Transverse colon (tissue), 4 donors: ENCODE results near the gene PLCL2.

ENCODE experiments used
- CTCF ChIP-seq, 5 experiments: fragments of 200-600 bp in 3 of 5; fragments of 450-650 bp in 2 of 5; sonication (generic) in 3 of 5; IDR thresholded peaks; 1 replicate in 2 of 5; 2 replicates in 3 of 5; pipeline ENCODE4 v1.5.1; 2016 to 2017; ENCODE audit warnings: antibody characterized with exemption in 5 of 5, inconsistent platforms in 3 of 5, mild to moderate bottlenecking in 2 of 5, moderate library complexity in 1 of 5
- POLR2A ChIP-seq: fragments of 450-650 bp; IDR thresholded peaks from one replicate; pipeline ENCODE4 v1.6.1; 2016; ENCODE audit warnings: antibody characterized with exemption, mild to moderate bottlenecking, moderate library complexity
- POLR2AphosphoS5 ChIP-seq, 3 donors: sonication (generic); formaldehyde crosslinking; IDR thresholded peaks; one replicate each; pipeline ENCODE4 v1.6.1; 2016; ENCODE audit warnings: antibody characterized with exemption in 3 of 3

GRCh38 chr3:17088602-17089313 lies 204.0 kb downstream of the PLCL2 start:
- TF ChIP-seq CTCF (IDR thresholded peaks at IDR 0.05) (no peak), POLR2A (no peak), POLR2AphosphoS5 (IDR thresholded peaks at IDR 0.05) (no peak)
